ENCODE data around the gene STARD3NL. TPM values are rescaled to one million over a fixed set of nuclear protein-coding genes. Genes with fewer than 3 reads are reported as not detected.

STARD3NL gene
- total and polyA plus RNA-seq, 2 experiments from 2014 or later, result 55.1 to 55.3 TPM

GRCh38 chr7:38274927-38275620 is 97.0 kb downstream of the STARD3NL start:
- DNase-seq (ENCODE audit: low spot score) (no peak), ATAC-seq (no peak)
- peaks cover 4% of the 10 kb centered on the region; the same call in 1 of the 2 replicates for H3K4me1 ChIP-seq (ENCODE audit: insufficient read depth)
- TF ChIP-seq POLR2AphosphoS5 (IDR thresholded peaks at IDR 0.05; ENCODE audit: low read depth) (no peak), CTCF (conservative IDR thresholded peaks at IDR 0.05; ENCODE audit: low read depth in 2 of 2) (no peak), JUNB (IDR thresholded peaks at IDR 0.05; ENCODE audit: unreplicated experiment) (no peak), ZNF331 (CRISPR knock-in tag; IDR thresholded peaks at IDR 0.05; ENCODE audit: low read depth) (no peak), NANOG (IDR thresholded peaks at IDR 0.05; ENCODE audit: borderline replicate concordance) (no peak), STAT1 (IDR thresholded peaks at IDR 0.05; ENCODE audit: unreplicated experiment) (no peak), ZNF114 (CRISPR knock-in tag; IDR thresholded peaks at IDR 0.05) (no peak), REST (IDR thresholded peaks at IDR 0.05; ENCODE audit: unreplicated experiment) (no peak), CREB1 (CRISPR knock-in tag; IDR thresholded peaks at IDR 0.05; ENCODE audit: low read depth) (no peak), EZH2 (IDR thresholded peaks at IDR 0.05; ENCODE audit: low read depth, unreplicated experiment) (no peak), ETS1 (IDR thresholded peaks at IDR 0.05) (no peak), ZNF462 (CRISPR knock-in tag; IDR thresholded peaks at IDR 0.05) (no peak), EZH2phosphoT487 (IDR thresholded peaks at IDR 0.05; ENCODE audit: unreplicated experiment) (no peak)
- no peaks in the 10 kb centered on the region for H3F3A ChIP-seq (replicated peaks; ENCODE audit: low read depth)
- no peak overlapping the region for H3K27ac ChIP-seq (ENCODE audit: low read depth)
- H3K4me2 ChIP-seq, result no peak overlapping the region
- Mint-ChIP-seq H3K4me1 (peaks cover 15% of the 10 kb centered on the region; the same call in 2 of the 3 replicates), H3K36me3 (ENCODE audit: low read depth) (no peaks in the 10 kb centered on the region), H3K27ac (no peak overlapping the region), H3K27me3 (ENCODE audit: insufficient read depth, low read depth, poor library complexity) (no peaks in the 10 kb centered on the region), H3K4me3 (no peak overlapping the region), H3K9me3 (no peaks in the 10 kb centered on the region)
- no peaks in the 10 kb centered on the region for H3K79me2 ChIP-seq (replicated peaks; ENCODE audit: insufficient read depth)
- H3K27me3 ChIP-seq (ENCODE audit: insufficient read depth), result no peaks in the 10 kb centered on the region
- no peaks in the 10 kb centered on the region for H3K9me2 ChIP-seq (ENCODE audit: insufficient read depth)
- H3K4me3 ChIP-seq, result no peak overlapping the region
- no peak overlapping the region for H2AFZ ChIP-seq
- no peaks in the 10 kb centered on the region for H3K36me3 ChIP-seq (ENCODE audit: insufficient read depth)
- no peaks in the 10 kb centered on the region for H4K20me1 ChIP-seq (replicated peaks; ENCODE audit: insufficient read depth)
